IPS DF 6.9 (cell line): ENCODE data around the gene PYGO2.
"Not testable (repeated sequence)": the region's sequence is repeated elsewhere in the genome, so short reads cannot be mapped to it uniquely, and the experiment has no call there.

Experiments
- DNase-seq: peaks from one replicate; pipeline ENCODE4 v3.0.0-alpha.2; 2013; ENCODE audit warnings: low read depth, low spot score
- H3K27ac ChIP-seq: one replicate; pipeline ENCODE4 v1.5.1; 2013; ENCODE audit warnings: low read length, control low read depth
- H3K27me3 ChIP-seq: 2 replicates; pipeline ENCODE4 v1.6.1; 2013; ENCODE audit warnings: mild to moderate bottlenecking, low read length; ENCODE audit not compliant: control insufficient read depth, insufficient read depth
- H3K36me3 ChIP-seq: 2 replicates; pipeline ENCODE4 v1.6.1; 2013; ENCODE audit warnings: low read length; ENCODE audit not compliant: control insufficient read depth, insufficient read depth
- H3K4me1 ChIP-seq: 2 replicates; pipeline ENCODE4 v1.6.1; 2013; ENCODE audit warnings: low read length; ENCODE audit not compliant: control insufficient read depth, insufficient read depth
- H3K4me3 ChIP-seq: 2 replicates; pipeline ENCODE4 v1.5.1; 2013; ENCODE audit warnings: mild to moderate bottlenecking, low read length
- H3K9me3 ChIP-seq: 2 replicates; pipeline ENCODE4 v1.6.1; 2013; ENCODE audit warnings: low read length, inconsistent platforms; ENCODE audit not compliant: control insufficient read depth, insufficient read depth
- WGBS: extraction: QIAGEN DNeasy Blood & Tissue Kit; methylation state at CpG from one replicate; pipeline ENCODE4 v1.1.7; 2013; ENCODE audit warnings: mixed read lengths, missing lambda C conversion rate; ENCODE audit not compliant: insufficient read length, insufficient coverage; 5-methylcytosine and 5-hydroxymethylcytosine counted together

The PYGO2 gene

DNA sequence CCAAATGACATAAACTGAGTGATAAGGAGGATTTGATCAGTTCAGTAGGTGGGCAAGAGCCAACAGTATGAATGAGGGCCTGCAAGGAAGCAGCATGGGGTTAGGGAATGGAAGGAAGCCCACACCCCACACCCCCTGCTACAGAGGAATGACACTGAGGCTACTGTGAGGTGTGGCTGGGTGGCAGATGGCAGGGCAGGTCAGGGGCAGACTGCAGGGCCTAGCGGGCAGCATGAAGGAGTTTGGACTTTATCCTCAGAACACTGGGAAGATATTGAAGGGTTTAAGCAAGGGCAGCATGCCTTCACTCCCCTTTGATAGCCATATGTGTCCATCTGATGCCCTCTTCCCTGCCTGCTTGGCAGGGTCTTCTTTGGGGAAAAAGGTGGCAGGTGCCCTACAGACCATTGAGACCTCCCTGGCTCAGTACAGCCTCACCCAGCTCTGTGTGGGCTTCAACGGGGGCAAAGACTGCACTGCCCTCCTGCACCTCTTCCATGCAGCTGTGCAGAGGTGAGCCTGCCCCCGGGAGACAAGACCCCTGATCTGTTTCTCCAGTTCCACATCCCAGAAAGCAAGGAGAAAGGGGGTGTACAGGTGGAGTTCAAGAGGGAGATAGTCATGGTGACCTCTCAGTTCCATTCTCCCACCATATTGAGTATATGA is 27.7 kb upstream of the PYGO2 start:
- no peaks in the 10 kb centered on the region for H3K27me3 ChIP-seq
- WGBS, result no CpG with 5 or more reads among the region's 3 CpGs
- no peak overlapping the region for H3K4me3 ChIP-seq
- H3K9me3 ChIP-seq, result no peaks in the 10 kb centered on the region
- DNase-seq, result no peak
- H3K4me1 ChIP-seq, result no peaks in the 10 kb centered on the region
- no peak overlapping the region for H3K27ac ChIP-seq
- peaks cover 22% of the 10 kb centered on the region for H3K36me3 ChIP-seq

DNA sequence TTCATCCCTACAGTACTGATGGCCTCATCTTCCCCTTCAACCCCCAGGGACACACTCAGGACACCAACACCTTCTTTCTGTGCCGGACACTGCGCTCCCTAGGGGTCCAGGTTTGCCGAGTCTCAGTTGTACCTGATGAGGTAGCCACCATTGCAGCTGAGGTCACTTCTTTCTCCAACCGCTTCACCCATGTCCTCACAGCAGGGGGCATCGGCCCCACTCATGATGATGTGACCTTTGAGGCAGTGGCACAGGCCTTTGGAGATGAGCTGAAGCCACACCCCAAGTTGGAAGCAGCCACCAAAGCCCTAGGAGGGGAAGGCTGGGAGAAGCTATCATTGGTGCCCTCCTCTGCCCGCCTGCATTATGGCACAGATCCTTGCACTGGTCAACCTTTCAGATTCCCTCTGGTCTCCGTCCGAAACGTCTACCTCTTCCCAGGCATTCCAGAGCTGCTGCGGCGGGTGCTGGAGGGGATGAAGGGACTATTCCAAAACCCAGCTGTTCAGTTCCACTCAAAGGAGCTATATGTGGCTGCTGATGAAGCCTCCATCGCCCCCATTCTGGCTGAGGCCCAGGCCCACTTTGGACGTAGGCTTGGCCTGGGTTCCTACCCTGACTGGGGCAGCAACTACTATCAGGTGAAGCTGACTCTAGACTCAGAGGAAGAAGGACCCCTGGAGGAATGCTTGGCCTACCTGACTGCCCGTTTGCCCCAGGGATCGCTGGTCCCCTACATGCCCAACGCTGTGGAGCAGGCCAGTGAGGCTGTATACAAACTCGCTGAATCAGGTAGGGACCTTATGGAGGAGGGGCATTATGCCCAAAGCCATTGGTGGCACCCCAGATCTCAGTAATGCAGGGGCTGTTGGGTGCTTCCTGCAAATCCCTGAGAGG is 26.7 kb upstream of the PYGO2 start:
- peaks cover 22% of the 10 kb centered on the region for H3K36me3 ChIP-seq
- WGBS, result no CpG with 5 or more reads among the region's 17 CpGs

DNA sequence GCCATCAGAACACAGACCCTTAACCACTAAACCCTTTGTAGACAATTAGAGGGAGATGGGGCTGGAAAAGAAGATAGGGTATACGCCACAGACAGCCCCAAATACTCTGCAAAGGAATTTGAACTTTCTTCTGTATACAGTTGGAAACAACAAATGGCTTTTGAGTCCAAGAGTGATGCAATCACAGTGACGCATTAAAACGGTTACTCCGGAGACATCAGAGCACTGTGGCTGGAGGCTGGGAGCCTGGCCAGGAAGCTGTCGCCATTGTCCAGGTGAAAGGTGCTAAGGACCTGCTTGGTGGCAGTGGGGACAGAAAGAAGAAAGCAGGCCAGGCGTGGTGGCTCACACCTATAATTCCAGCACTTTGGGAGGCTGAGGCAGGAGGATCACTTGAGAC is 25.7 kb upstream of the PYGO2 start:
- Histone ChIP-seq H3K27me3 (no peaks in the 10 kb centered on the region), H3K36me3 (peaks cover 22% of the 10 kb centered on the region), H3K9me3 (no peaks in the 10 kb centered on the region), H3K4me3 (no peak overlapping the region), H3K4me1 (no peaks in the 10 kb centered on the region), H3K27ac (no peak overlapping the region)
- no CpG with 5 or more reads among the region's 6 CpGs for WGBS
- DNase-seq, result no peak

More for the DNA sequence above, 26.7 kb upstream of the PYGO2 start:
- Histone ChIP-seq H3K4me3 (no peak overlapping the region), H3K4me1 (no peaks in the 10 kb centered on the region), H3K27ac (no peak overlapping the region), H3K9me3 (no peaks in the 10 kb centered on the region), H3K27me3 (no peaks in the 10 kb centered on the region)
- DNase-seq, result no peak

DNA sequence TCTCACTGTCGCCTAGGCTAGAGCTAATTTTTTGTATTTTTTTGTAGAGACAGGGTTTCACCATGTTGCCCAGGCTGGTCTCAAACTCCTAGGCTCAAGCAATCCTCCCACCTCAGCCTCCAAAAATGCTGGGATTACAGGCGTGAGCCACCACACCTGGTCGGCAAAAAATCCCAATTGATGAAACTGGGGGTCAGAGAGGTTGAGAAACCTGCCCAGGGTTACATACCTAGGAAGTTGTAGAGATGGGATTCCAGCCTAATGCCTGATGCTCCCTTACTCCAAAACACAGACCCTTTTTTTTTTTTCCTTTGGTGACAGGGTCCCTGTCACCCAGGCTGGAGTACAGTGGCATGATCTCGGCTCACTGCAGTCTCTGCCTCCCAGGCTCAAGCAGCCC is 25.2 kb upstream of the PYGO2 start:
- no CpG with 5 or more reads among the region's 4 CpGs for WGBS
- not testable (repeated sequence) for H3K27ac ChIP-seq, H3K9me3 ChIP-seq, H3K4me3 ChIP-seq, H3K27me3 ChIP-seq, DNase-seq, H3K4me1 ChIP-seq
- H3K36me3 ChIP-seq, result peaks cover 22% of the 10 kb centered on the region

DNA sequence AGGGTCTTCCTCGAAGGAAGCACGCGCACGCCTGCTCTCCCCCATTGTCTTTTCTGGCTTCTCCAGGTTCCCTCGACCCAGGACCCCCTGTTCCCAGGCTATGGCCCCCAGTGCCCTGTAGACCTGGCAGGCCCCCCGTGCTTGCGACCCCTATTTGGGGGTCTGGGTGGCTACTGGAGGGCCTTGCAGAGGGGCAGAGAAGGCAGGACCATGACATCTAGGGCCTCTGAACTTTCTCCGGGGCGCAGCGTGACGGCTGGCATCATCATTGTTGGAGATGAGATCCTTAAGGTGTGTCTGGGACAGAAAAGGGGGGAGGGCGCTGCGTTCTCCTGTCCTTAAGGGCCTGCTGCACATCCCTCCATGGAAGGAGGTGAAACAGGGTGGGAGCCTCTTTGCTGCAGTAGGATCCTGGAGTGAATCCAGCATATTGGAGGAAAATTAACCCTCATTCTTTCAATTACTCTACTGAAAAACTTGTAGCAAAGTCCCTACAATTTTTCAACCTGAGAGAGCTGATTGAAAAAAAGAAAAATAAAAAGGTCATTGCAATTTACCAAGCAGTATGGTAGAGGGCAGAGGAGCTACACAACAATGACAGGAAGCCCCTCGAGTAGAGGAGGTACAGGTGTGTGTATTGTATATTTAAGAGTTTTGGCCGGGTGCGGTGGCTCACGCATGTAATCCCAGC is 22.3 kb upstream of the PYGO2 start:
- Histone ChIP-seq H3K4me3 (peak overlapping the region; percentile 88; the same call in 1 of the 2 replicates), H3K9me3 (no peaks in the 10 kb centered on the region), H3K36me3 (peaks cover 16% of the 10 kb centered on the region), H3K27ac (no peak overlapping the region), H3K4me1 (no peaks in the 10 kb centered on the region), H3K27me3 (no peaks in the 10 kb centered on the region)
- DNase-seq, result no peak
- no CpG with 5 or more reads among the region's 17 CpGs for whole genome bisulfite sequencing

DNA sequence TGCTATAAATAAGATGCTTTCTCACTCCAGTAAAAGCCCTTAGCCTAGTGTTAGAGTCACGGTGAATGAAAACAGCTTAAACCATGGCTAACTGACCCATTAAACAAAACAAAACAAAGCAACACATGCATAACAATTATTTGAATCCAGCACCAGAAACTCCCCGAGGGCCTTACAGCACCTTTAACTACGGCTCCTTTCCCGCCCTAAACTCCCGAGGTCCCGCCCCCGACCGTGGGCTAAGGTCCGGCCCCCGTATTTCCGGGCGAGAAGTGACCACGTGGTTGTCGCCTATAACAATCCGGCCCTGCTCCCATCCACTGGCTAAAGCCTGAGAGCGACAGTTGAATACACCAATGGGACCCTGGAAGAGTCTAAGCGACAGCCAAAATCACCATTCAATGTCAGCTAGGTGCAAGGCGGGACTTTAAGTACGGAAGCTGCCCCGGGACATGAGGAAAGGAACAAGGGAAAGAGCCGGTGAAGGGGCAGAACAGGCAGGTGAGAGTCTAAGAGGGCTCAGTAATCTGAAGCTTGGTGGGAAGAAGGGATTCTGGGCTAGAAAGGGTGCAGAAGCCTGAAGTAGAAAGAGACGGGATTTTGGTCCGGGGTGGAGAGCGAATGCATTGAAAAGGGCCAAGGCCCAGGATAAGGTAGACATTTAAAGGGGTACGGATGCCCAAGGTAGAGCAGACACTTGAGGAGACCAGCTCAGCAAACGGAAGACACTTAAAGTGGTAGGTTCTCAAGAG is 21.5 kb upstream of the PYGO2 start, which contains the start of gene FLAD1:
FLAD1 (plus strand) TSS at position 448 of the 752 bp plus-strand sequence. CDS start 351 bp downstream, outside the sequence.
- Histone ChIP-seq H3K4me1 (no peaks in the 10 kb centered on the region), H3K36me3 (peaks cover 9% of the 10 kb centered on the region)
- no CpG with 5 or more reads among the region's 26 CpGs for WGBS

DNA sequence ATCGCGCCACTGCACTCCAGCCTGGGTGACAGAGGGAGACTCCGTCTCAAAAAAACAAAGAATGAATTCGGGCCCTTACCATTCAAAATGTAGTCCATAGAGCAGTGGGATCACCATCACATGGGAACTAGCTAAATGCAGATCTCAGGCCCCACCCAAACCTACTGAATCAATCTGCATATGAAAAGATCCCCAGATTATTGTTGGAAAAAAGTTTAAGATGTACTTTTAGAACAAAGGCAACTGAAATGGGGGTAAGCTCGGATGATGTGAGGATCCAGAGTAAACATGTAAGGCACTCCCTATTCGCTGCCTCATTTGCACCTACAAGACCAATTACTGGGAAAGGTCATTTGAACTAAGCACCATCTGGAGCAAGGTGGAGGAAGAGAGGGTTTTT is 20.8 kb upstream of the PYGO2 start:
- no peak for DNase-seq
- Histone ChIP-seq H3K4me1 (no peaks in the 10 kb centered on the region), H3K27ac (no peak overlapping the region), H3K4me3 (peak overlapping the region; percentile 23; the same call in 1 of the 2 replicates), H3K9me3 (no peaks in the 10 kb centered on the region), H3K27me3 (no peaks in the 10 kb centered on the region), H3K36me3 (peaks cover 6% of the 10 kb centered on the region; the same call in 1 of the 2 replicates)
- no CpG with 5 or more reads among the region's 6 CpGs for WGBS

More for the DNA sequence above, 21.5 kb upstream of the PYGO2 start, which contains the start of gene FLAD1:
- Histone ChIP-seq H3K9me3 (no peaks in the 10 kb centered on the region), H3K27ac (no peak within 1 kb of the TSS), H3K4me3 (peak within 1 kb of the TSS; percentile 88), H3K27me3 (no peaks in the 10 kb centered on the region)
- DNase-seq, result peak; percentile 100

DNA sequence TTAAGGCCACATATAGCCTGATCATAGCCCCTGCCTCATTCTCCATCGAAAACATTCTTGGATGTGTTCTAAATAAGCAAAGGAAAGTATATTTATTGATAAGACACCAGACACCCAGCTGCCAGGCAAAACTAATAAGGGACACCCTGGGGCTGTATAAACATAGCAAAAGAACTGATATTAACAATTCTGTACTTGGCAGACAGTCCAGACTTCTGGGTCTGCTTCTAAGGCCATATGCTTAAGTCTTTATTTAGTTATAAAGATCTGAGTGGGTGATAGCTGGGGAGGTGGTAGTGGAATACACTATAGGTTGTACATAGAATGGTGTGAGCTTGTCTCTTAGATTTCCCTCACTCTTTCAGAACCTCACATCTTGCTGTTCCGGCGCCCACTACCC is 16.8 kb upstream of the PYGO2 start:
- Histone ChIP-seq H3K4me1 (no peaks in the 10 kb centered on the region), H3K27me3 (no peaks in the 10 kb centered on the region), H3K9me3 (no peaks in the 10 kb centered on the region), H3K27ac (no peak overlapping the region), H3K36me3 (peaks cover 6% of the 10 kb centered on the region; the same call in 1 of the 2 replicates), H3K4me3 (no peak overlapping the region)
- WGBS, result no CpG with 5 or more reads among the region's 3 CpGs
- DNase-seq, result no peak

DNA sequence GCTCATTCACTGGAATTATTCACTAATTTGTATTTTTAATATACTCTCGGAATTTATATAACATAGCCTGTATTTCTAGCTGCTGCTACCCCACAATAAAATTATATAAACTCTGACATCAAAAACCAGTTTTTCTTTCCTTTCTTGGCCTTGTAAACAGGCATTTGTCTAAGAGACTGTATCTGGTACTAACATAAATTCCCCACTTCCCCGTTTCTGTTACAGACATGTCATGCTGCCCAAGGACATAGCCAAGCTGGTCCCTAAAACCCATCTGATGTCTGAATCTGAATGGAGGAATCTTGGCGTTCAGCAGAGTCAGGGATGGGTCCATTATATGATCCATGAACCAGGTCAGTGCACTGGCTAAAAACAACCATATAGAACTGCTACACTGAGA is 16.2 kb upstream of the PYGO2 start:
- not testable (repeated sequence) for H3K4me1 ChIP-seq, H3K27me3 ChIP-seq

More for the DNA sequence above, 16.2 kb upstream of the PYGO2 start:
- not testable (repeated sequence) for H3K9me3 ChIP-seq, DNase-seq, H3K4me3 ChIP-seq, H3K36me3 ChIP-seq, H3K27ac ChIP-seq
- WGBS, result no CpG with 5 or more reads among the region's 3 CpGs
